Gastrocnemius medialis (tissue), 4 donors: ENCODE measurements around the gene ALDH3A1. TPM values are rescaled to one million over a fixed set of nuclear protein-coding genes. Genes with fewer than 3 reads are reported as not detected.

ENCODE experiments used
- ATAC-seq, 2 donors: fragments of 150-250 bp; one replicate each; pipeline ENCODE4 v1.9.1; 2016
- DNase-seq, 2 donors: peaks; one replicate each; pipeline ENCODE4 v3.0.0-alpha.2; 2019
- H3K27ac ChIP-seq, 4 donors: fragments of 200-600 bp; sonication (generic); 1 replicate in 1 of 4; 2 replicates in 3 of 4; pipeline ENCODE4 v1.5.1; 2016 to 2018; ENCODE audit warnings: mild to moderate bottlenecking in 2 of 4, moderate library complexity in 1 of 4
- H3K27me3 ChIP-seq, 3 donors: fragments of 200-600 bp; sonication (generic) in 2 of 3; 1 replicate in 1 of 3; 2 replicates in 2 of 3; pipeline versions ENCODE4 v1.5.1 to v1.6.0; 2016 to 2019; ENCODE audit warnings: mild to moderate bottlenecking in 1 of 3, moderate library complexity in 1 of 3
- H3K36me3 ChIP-seq, 2 donors: fragments of 200-600 bp; sonication (generic) in 1 of 2; one replicate each; pipeline ENCODE4 v1.5.1; 2017 to 2018
- H3K4me1 ChIP-seq, 2 donors: fragments of 200-600 bp; sonication (generic) in 1 of 2; one replicate each; pipeline ENCODE4 v1.5.1; 2016 to 2017; ENCODE audit warnings: mild to moderate bottlenecking in 2 of 2
- H3K4me3 ChIP-seq, 4 donors: fragments of 200-600 bp; sonication (generic) in 3 of 4; 1 replicate in 1 of 4; 2 replicates in 3 of 4; pipeline ENCODE4 v1.5.1; 2016 to 2019; ENCODE audit warnings: mild to moderate bottlenecking in 2 of 4
- H3K9me3 ChIP-seq, 3 donors: fragments of 200-600 bp; sonication (generic) in 2 of 3; 1 replicate in 1 of 3; 2 replicates in 2 of 3; pipeline ENCODE4 v1.5.1; 2016 to 2019
- POLR2A ChIP-seq, 2 donors: fragments of 450-650 bp; IDR thresholded peaks; one replicate each; pipeline ENCODE4 v1.6.1; 2017; ENCODE audit warnings: antibody characterized with exemption in 2 of 2, mild to moderate bottlenecking in 2 of 2, moderate library complexity in 2 of 2
- in situ Hi-C, 4 donors: fragments of 200-750 bp; cut with MboI; loops; one replicate each; pipeline versions ENCODE4 v1.15.0 to v1.8.0; 2017; ENCODE audit warnings: low sequenced_read_pairs in 4 of 4
- intact Hi-C: fragments of 100-400 bp; cut with DNase I; formaldehyde crosslinking; loops from one replicate; pipeline ENCODE4 v1.15.1; 2023; ENCODE audit warnings: low total_unique reads
- total RNA-seq, 4 donors: library from RNA; depleted of rRNA; stranded (reverse); fragments of >200 nt; gene quantifications; one replicate each; pipeline versions ENCODE4 v1.1.0 to v1.2.3, GENCODE V29; 2016
- TF ChIP-seq, protein P1 (sequence below), 5 experiments: fragments of 450-650 bp in 3 of 5; fragments of 200-600 bp in 2 of 5; sonication (generic) in 2 of 5; IDR thresholded peaks in 4 of 5; conservative IDR thresholded peaks in 1 of 5; 1 replicate in 4 of 5; 2 replicates in 1 of 5; pipeline ENCODE4 v1.5.1; 2016 to 2019; ENCODE audit warnings: antibody characterized with exemption in 5 of 5, mild to moderate bottlenecking in 3 of 5, moderate library complexity in 3 of 5

ALDH3A1 gene
- total RNA-seq, 4 donors from 2014 or later, result 0.18 to 0.23 TPM; not detected in 2

DNA sequence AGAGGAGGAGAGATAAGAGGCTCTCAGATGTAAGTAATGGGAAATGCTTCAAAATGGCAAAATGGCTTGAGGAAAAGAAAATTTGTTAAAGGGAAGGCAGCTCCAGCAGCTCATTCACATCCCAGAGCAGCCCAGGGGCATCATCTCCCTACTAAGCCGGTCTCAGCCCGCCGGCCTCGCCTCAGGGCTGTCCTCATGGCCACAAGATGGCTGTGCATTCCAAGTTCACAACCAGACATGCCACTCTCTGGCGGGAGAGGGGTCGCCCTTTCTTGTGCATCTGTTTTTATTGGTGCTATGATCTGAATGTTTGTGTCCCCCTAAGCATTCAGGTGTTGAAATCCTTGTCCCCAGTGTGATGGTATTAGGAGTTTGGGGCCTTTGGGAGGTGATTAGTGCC lies 18.2 kb downstream of the ALDH3A1 start:
- Histone ChIP-seq H3K27ac (no peak overlapping the region), H3K9me3 (no peaks in the 10 kb centered on the region), H3K4me3 (no peak overlapping the region), H3K27me3 (no peaks in the 10 kb centered on the region), H3K36me3 (no peaks in the 10 kb centered on the region), H3K4me1 (peaks cover 24 to 29% of the 10 kb centered on the region in 2 donors)
- intact Hi-C loops, result no loop called here
- DNase-seq (no peak), ATAC-seq (no peak)
- TF ChIP-seq, protein P1, sequence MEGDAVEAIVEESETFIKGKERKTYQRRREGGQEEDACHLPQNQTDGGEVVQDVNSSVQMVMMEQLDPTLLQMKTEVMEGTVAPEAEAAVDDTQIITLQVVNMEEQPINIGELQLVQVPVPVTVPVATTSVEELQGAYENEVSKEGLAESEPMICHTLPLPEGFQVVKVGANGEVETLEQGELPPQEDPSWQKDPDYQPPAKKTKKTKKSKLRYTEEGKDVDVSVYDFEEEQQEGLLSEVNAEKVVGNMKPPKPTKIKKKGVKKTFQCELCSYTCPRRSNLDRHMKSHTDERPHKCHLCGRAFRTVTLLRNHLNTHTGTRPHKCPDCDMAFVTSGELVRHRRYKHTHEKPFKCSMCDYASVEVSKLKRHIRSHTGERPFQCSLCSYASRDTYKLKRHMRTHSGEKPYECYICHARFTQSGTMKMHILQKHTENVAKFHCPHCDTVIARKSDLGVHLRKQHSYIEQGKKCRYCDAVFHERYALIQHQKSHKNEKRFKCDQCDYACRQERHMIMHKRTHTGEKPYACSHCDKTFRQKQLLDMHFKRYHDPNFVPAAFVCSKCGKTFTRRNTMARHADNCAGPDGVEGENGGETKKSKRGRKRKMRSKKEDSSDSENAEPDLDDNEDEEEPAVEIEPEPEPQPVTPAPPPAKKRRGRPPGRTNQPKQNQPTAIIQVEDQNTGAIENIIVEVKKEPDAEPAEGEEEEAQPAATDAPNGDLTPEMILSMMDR (IDR thresholded peaks at IDR 0.05 in 4 of 5, conservative IDR thresholded peaks at IDR 0.05 in 1 of 5), result no peak
- TF ChIP-seq POLR2A (IDR thresholded peaks at IDR 0.05), result no peak
- in situ Hi-C loops, result loop anchor here in 2 of 4 donors (10.0 kb wide), 2 partner anchors 55 to 65 kb away; no protein-coding TSS in a partner anchor

DNA sequence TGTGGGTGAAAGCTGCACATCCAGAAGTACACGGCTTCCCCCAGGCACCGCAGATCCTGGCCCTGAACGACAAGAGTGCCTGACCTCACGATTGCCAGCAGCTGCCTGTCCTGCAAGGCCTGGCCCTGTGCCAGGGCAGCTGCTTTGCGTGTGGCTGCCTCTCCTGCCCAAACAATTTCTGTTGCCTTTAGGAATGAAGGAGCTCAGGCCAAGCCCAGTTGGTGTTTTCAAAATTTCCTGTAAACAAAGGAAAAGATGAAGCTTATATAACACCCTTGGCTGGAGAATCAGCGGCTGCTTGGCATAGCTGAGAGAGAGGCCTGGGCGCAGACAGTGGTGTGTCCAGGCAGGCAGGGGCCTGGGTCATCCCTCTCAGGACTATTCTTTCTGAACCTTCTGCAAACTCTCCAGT lies 20.0 kb downstream of the ALDH3A1 start:
- Histone ChIP-seq H3K4me3 (no peak overlapping the region), H3K9me3 (no peaks in the 10 kb centered on the region), H3K4me1 (peaks cover 34 to 39% of the 10 kb centered on the region in 2 donors), H3K36me3 (no peaks in the 10 kb centered on the region), H3K27me3 (no peaks in the 10 kb centered on the region), H3K27ac (peak overlapping the region; percentile 91 to 98 (median 94))
- TF ChIP-seq, protein P1 (IDR thresholded peaks at IDR 0.05 in 4 of 5, conservative IDR thresholded peaks at IDR 0.05 in 1 of 5), result no peak
- TF ChIP-seq POLR2A (IDR thresholded peaks at IDR 0.05), result no peak
- ATAC-seq (peak; percentile 83 to 84), DNase-seq (peak; percentile 88 to 92)
- intact Hi-C loops, result loop anchor here (1.0 kb wide), 1 partner anchor 80 kb away; the partner anchor contains the start of gene ALDH3A2
- in situ Hi-C loops, result no loop called here

DNA sequence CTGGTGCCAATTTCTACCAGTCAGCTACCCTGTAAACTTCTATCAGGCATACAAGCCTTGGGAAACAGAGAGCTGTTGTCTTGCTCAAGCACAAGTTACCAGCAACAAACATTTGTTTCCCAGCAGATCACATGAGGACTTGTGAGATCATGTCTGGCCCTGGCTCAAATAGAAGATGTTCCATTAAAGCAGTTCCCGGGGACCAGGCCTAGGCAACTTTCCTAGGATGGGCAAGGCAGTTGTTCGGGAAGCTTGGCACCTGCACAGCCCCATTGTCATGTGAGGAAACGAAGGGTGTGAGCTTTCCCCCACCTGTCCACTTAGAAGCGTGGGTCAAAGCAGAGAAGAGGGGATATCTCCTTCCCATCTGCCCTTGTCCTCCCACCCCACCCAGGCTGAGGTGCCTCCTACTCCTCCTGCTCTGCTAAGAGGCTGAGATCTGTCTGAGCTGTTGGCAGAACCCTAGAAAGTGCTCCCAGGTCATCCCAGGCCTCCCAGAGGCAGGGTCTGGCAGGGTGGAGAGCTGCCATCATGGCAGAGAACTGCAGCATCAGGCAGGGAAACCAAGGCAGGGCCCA lies 20.5 kb downstream of the ALDH3A1 start:
- no peaks in the 10 kb centered on the region for H3K9me3 ChIP-seq
- H3K4me1 ChIP-seq, result peaks cover 34 to 39% of the 10 kb centered on the region in 2 donors
- H3K27ac ChIP-seq, result peak overlapping the region; percentile 91 to 98 (median 94)
- intact Hi-C loops, result loop anchor here (1.0 kb wide), 1 partner anchor 79 kb away; the partner anchor contains the start of gene ALDH3A2
- TF ChIP-seq, protein P1 (IDR thresholded peaks at IDR 0.05 in 4 of 5, conservative IDR thresholded peaks at IDR 0.05 in 1 of 5), result no peak
- no peak for TF ChIP-seq POLR2A (IDR thresholded peaks at IDR 0.05)
- ATAC-seq (peak; percentile 86 to 88), DNase-seq (peak; percentile 78 to 86)
- no peaks in the 10 kb centered on the region for H3K27me3 ChIP-seq
- in situ Hi-C loops, result no loop called here
- H3K4me3 ChIP-seq, result no peak overlapping the region
- no peaks in the 10 kb centered on the region for H3K36me3 ChIP-seq

DNA sequence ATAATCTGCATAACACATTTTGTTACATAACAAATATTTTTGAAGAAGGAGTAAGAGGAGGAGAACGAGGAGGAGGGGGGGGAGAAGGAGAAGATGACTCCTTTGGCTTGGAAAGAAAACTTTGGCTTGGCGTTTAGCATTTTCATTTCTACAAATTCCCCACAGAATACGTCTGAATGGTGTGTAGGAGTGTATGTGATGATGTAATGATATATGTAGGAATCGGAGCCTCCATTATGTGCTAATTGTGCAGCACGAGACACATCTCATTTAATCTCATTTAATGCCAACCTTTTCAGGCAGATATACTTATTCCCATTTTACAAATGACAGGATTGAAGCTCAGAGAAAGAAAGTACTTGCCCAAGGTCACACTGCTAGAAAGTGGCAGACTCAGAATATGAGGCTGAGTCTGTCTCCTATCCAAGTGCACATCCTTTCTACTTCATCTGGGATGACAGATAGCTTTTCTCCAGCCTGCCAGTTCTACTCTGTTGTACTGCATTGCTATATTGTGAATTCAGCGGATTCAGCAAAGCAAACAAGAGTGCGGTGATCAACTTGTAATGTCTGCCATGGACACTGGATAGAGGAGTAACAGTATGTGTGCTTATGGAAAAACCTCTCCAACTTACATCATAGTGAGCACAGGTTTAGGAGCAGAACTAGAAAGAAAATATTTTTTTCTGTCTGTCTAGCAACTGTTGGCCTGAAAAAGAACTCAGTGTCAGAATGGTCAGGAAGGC lies 21.3 kb downstream of the ALDH3A1 start:
- Histone ChIP-seq H3K9me3 (no peaks in the 10 kb centered on the region), H3K4me1 (peaks cover 34 to 39% of the 10 kb centered on the region in 2 donors), H3K4me3 (no peak overlapping the region), H3K27me3 (no peaks in the 10 kb centered on the region), H3K36me3 (no peaks in the 10 kb centered on the region), H3K27ac (peak overlapping the region; percentile 91 to 98 (median 94))
- ATAC-seq (no peak), DNase-seq (no peak)
- TF ChIP-seq, protein P1 (IDR thresholded peaks at IDR 0.05 in 4 of 5, conservative IDR thresholded peaks at IDR 0.05 in 1 of 5), result no peak
- no peak for TF ChIP-seq POLR2A (IDR thresholded peaks at IDR 0.05)
- in situ Hi-C loops, result no loop called here
- intact Hi-C loops, result no loop called here
